HG03558 (cell line): ENCODE data around the gene NCOA5.
"Not testable (repeated sequence)": the region's sequence is repeated elsewhere in the genome, so short reads cannot be mapped to it uniquely, and the experiment has no call there.

Experiments used
- ATAC-seq: cut with Tn5 transposase; IDR thresholded peaks from one replicate; pipeline ENCODE4 v1.9.1; 2021; ENCODE audit warnings: moderate number of reproducible peaks; ENCODE audit not compliant: unreplicated experiment; ENCODE audit errors: extremely low read depth

The NCOA5 gene

GRCh38 chr20:46121184-46121930 lies 31.6 kb upstream of the NCOA5 start:
- ATAC-seq, result no peak

- no peak for ATAC-seq
These were observed 30.4 kb upstream of the NCOA5 start for GRCh38 chr20:46120136-46120535.

GRCh38 chr20:46119547-46119946 lies 29.8 kb upstream of the NCOA5 start:
- no peak for ATAC-seq

GRCh38 chr20:46119028-46119546 lies 29.3 kb upstream of the NCOA5 start:
- ATAC-seq, result no peak

GRCh38 chr20:46118481-46119020 lies 28.8 kb upstream of the NCOA5 start:
- peak; percentile 9 for ATAC-seq

GRCh38 chr20:46117704-46118467 lies 28.1 kb upstream of the NCOA5 start, which contains the start of gene CD40:
Gene CD40, plus strand, starts transcription at chr20:46118314. Its CDS starts 30 bp downstream, at chr20:46118344.
- peak; percentile 71 for ATAC-seq

- ATAC-seq, result no peak
These were observed 24.7 kb upstream of the NCOA5 start for GRCh38 chr20:46114449-46114848.

GRCh38 chr20:46113113-46113470 lies 23.3 kb upstream of the NCOA5 start:
- ATAC-seq, result no peak

- ATAC-seq, result no peak
These were observed 22.8 kb upstream of the NCOA5 start for GRCh38 chr20:46112430-46113112.

- no peak for ATAC-seq
These were observed 22.1 kb upstream of the NCOA5 start for GRCh38 chr20:46111836-46112212.

- no peak for ATAC-seq
These were observed 21.5 kb upstream of the NCOA5 start for GRCh38 chr20:46111028-46111835.

GRCh38 chr20:46108976-46109375 lies 19.2 kb upstream of the NCOA5 start:
- ATAC-seq, result no peak

GRCh38 chr20:46108435-46108841 lies 18.7 kb upstream of the NCOA5 start:
- peak; percentile 67 for ATAC-seq

GRCh38 chr20:46107061-46107460 lies 17.3 kb upstream of the NCOA5 start:
- ATAC-seq, result no peak

GRCh38 chr20:46104262-46104661 lies 14.5 kb upstream of the NCOA5 start:
- no peak for ATAC-seq

- no peak for ATAC-seq
These were observed 13.2 kb upstream of the NCOA5 start for GRCh38 chr20:46102940-46103339.

GRCh38 chr20:46101957-46102356 lies 12.2 kb upstream of the NCOA5 start:
- no peak for ATAC-seq

- no peak for ATAC-seq
These were observed 11.2 kb upstream of the NCOA5 start for GRCh38 chr20:46100988-46101387.

- not testable (repeated sequence) for ATAC-seq
These were observed 10.7 kb upstream of the NCOA5 start for GRCh38 chr20:46100444-46100843.
